Testis (tissue), 2 donors: ENCODE measurements around the gene ZNF823.
A peak's percentile ranks its signal among the peaks of the same experiment; 100 is the strongest.

Experiments used
- CTCF ChIP-seq, 3 experiments: fragments of 450-650 bp in 2 of 3; fragments of 200-600 bp in 1 of 3; sonication (generic) in 1 of 3; IDR thresholded peaks; one replicate each; pipeline ENCODE4 v1.5.1; 2016 to 2019; ENCODE audit warnings: antibody characterized with exemption in 3 of 3, mild to moderate bottlenecking in 2 of 3, moderate library complexity in 1 of 3
- POLR2A ChIP-seq: fragments of 450-650 bp; IDR thresholded peaks from one replicate; pipeline ENCODE4 v1.6.1; 2017; ENCODE audit warnings: antibody characterized with exemption, mild to moderate bottlenecking, moderate library complexity

GRCh38 chr19:11673608-11674041 is 65.1 kb downstream of the ZNF823 start:
- peak; percentile 49 to 63 (median 53) for TF ChIP-seq CTCF (IDR thresholded peaks at IDR 0.05)
- no peak for TF ChIP-seq POLR2A
